ENCODE results near the gene GFM2. TPM values are rescaled to one million over a fixed set of nuclear protein-coding genes. Genes with fewer than 3 reads are reported as not detected.

Gene GFM2
- total and polyA plus RNA-seq, 2 of the 13 experiments (the other 11 are each of a cell fraction or from before 2014, with no cell fraction given): 22.0 to 41.6 TPM

DNA sequence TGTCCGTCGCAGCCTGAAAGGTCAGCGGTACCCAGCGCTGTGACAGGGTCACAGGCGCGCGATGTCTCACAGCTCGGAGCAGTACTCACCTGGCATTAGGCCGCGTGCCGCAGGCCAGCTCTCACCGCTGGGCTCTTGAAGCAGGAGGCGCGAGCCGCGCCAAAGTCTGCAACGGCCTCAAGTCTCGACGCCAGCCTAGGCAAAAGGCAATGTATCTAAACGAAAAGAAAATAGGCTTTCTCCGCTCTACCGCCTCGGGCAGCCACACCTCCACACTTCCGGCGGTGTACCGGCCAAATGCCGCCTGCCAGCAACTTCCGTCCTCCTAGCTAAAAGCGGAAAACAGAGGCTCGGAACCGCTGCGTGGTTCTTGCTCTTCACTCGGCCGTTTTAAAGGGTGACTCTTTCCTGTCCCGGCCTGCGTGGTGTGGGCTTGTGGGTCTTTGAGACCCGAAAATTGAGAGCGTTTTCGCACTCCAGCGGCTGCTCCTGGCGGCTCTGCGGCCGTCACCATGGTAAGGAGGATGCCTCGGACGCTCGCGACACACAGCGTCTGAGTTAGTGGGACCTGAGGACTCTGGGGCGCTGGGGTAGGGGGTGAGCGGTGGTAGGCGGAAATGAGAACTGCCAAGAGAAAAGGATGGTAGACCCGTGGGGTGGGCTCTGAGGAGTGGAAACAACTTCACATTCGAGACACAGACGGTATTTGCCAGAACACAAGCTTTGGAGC is at the start of gene GFM2, which contains the start of gene NSA2 (continued):
- TF ChIP-seq, protein P1, sequence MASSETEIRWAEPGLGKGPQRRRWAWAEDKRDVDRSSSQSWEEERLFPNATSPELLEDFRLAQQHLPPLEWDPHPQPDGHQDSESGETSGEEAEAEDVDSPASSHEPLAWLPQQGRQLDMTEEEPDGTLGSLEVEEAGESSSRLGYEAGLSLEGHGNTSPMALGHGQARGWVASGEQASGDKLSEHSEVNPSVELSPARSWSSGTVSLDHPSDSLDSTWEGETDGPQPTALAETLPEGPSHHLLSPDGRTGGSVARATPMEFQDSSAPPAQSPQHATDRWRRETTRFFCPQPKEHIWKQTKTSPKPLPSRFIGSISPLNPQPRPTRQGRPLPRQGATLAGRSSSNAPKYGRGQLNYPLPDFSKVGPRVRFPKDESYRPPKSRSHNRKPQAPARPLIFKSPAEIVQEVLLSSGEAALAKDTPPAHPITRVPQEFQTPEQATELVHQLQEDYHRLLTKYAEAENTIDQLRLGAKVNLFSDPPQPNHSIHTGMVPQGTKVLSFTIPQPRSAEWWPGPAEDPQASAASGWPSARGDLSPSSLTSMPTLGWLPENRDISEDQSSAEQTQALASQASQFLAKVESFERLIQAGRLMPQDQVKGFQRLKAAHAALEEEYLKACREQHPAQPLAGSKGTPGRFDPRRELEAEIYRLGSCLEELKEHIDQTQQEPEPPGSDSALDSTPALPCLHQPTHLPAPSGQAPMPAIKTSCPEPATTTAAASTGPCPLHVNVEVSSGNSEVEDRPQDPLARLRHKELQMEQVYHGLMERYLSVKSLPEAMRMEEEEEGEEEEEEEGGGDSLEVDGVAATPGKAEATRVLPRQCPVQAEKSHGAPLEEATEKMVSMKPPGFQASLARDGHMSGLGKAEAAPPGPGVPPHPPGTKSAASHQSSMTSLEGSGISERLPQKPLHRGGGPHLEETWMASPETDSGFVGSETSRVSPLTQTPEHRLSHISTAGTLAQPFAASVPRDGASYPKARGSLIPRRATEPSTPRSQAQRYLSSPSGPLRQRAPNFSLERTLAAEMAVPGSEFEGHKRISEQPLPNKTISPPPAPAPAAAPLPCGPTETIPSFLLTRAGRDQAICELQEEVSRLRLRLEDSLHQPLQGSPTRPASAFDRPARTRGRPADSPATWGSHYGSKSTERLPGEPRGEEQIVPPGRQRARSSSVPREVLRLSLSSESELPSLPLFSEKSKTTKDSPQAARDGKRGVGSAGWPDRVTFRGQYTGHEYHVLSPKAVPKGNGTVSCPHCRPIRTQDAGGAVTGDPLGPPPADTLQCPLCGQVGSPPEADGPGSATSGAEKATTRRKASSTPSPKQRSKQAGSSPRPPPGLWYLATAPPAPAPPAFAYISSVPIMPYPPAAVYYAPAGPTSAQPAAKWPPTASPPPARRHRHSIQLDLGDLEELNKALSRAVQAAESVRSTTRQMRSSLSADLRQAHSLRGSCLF (CRISPR knock-in tag; IDR thresholded peaks at IDR 0.05; ENCODE audit: borderline replicate concordance): no peak
- TF ChIP-seq PHB2 (IDR thresholded peaks at IDR 0.05; ENCODE audit: partially characterized antibody) (no peak), RNF2 (conservative IDR thresholded peaks at IDR 0.05; ENCODE audit: low read depth) (peak; percentile 76; the same call in 1 of the 2 replicates), RFXAP (CRISPR knock-in tag; IDR thresholded peaks at IDR 0.05; ENCODE audit: borderline replicate concordance) (peak; percentile 87; the same call in 1 of the 2 replicates), NR2F1 (CRISPR knock-in tag; IDR thresholded peaks at IDR 0.05) (0 out of 4 replicates have a peak, but pooled peaks of 1 of the 2 experiments have one; percentile 33), FOXO1 (CRISPR knock-in tag; IDR thresholded peaks at IDR 0.05) (no peak), SMAD1 (CRISPR knock-in tag; IDR thresholded peaks at IDR 0.05; ENCODE audit: borderline replicate concordance, low read depth) (peak; percentile 72; the same call in 1 of the 2 replicates), ZNF703 (CRISPR knock-in tag; IDR thresholded peaks at IDR 0.05; ENCODE audit: borderline replicate concordance) (no peak; the same call in 1 of the 2 replicates), ZNF616 (CRISPR knock-in tag; IDR thresholded peaks at IDR 0.05; ENCODE audit: low read depth) (no peak), KDM5A (IDR thresholded peaks at IDR 0.05; ENCODE audit: borderline replicate concordance, low read length) (peak; percentile 100), PCBP2 (optimal IDR thresholded peaks at IDR 0.05; ENCODE audit: low read depth, low read length, poor library complexity, severe bottlenecking) (no peak), ZNF781 (CRISPR knock-in tag; IDR thresholded peaks at IDR 0.05; ENCODE audit: borderline replicate concordance, not compliant biosample characterization) (peak; percentile 46), ZNF160 (CRISPR knock-in tag; IDR thresholded peaks at IDR 0.05) (peak; percentile 67; the same call in 1 of the 2 replicates), ZNF619 (CRISPR knock-in tag; IDR thresholded peaks at IDR 0.05) (peak; percentile 82; the same call in 1 of the 2 replicates), ZNF230 (CRISPR knock-in tag; IDR thresholded peaks at IDR 0.05) (peak; percentile 54; the same call in 1 of the 2 replicates)
- TF ChIP-seq, protein P2, sequence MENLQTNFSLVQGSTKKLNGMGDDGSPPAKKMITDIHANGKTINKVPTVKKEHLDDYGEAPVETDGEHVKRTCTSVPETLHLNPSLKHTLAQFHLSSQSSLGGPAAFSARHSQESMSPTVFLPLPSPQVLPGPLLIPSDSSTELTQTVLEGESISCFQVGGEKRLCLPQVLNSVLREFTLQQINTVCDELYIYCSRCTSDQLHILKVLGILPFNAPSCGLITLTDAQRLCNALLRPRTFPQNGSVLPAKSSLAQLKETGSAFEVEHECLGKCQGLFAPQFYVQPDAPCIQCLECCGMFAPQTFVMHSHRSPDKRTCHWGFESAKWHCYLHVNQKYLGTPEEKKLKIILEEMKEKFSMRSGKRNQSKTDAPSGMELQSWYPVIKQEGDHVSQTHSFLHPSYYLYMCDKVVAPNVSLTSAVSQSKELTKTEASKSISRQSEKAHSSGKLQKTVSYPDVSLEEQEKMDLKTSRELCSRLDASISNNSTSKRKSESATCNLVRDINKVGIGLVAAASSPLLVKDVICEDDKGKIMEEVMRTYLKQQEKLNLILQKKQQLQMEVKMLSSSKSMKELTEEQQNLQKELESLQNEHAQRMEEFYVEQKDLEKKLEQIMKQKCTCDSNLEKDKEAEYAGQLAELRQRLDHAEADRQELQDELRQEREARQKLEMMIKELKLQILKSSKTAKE (CRISPR knock-in tag; IDR thresholded peaks at IDR 0.05; ENCODE audit: borderline replicate concordance): no peak
- TF ChIP-seq, protein P3, sequence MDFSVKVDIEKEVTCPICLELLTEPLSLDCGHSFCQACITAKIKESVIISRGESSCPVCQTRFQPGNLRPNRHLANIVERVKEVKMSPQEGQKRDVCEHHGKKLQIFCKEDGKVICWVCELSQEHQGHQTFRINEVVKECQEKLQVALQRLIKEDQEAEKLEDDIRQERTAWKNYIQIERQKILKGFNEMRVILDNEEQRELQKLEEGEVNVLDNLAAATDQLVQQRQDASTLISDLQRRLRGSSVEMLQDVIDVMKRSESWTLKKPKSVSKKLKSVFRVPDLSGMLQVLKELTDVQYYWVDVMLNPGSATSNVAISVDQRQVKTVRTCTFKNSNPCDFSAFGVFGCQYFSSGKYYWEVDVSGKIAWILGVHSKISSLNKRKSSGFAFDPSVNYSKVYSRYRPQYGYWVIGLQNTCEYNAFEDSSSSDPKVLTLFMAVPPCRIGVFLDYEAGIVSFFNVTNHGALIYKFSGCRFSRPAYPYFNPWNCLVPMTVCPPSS (IDR thresholded peaks at IDR 0.05): no peak
- TF ChIP-seq, protein P4, sequence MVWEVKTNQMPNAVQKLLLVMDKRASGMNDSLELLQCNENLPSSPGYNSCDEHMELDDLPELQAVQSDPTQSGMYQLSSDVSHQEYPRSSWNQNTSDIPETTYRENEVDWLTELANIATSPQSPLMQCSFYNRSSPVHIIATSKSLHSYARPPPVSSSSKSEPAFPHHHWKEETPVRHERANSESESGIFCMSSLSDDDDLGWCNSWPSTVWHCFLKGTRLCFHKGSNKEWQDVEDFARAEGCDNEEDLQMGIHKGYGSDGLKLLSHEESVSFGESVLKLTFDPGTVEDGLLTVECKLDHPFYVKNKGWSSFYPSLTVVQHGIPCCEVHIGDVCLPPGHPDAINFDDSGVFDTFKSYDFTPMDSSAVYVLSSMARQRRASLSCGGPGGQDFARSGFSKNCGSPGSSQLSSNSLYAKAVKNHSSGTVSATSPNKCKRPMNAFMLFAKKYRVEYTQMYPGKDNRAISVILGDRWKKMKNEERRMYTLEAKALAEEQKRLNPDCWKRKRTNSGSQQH (CRISPR knock-in tag; IDR thresholded peaks at IDR 0.05; ENCODE audit: low read depth): peak; percentile 72; the same call in 1 of the 2 replicates
